BLaER1 (cell line): Measurements from ENCODE around the gene EN1.

Experiments used
- H3K27ac ChIP-seq: shearing (Covaris generic); formaldehyde crosslinking; 2 replicates; pipeline ENCODE4 v1.8.1; 2022
- H3K27me3 ChIP-seq: shearing (Covaris generic); formaldehyde crosslinking; 2 replicates; pipeline ENCODE4 v1.8.1; 2022
- H3K36me3 ChIP-seq: shearing (Covaris generic); formaldehyde crosslinking; 2 replicates; pipeline ENCODE4 v1.8.1; 2022
- H3K4me1 ChIP-seq: shearing (Covaris generic); formaldehyde crosslinking; 2 replicates; pipeline ENCODE4 v1.8.1; 2022
- H3K4me2 ChIP-seq: shearing (Covaris generic); formaldehyde crosslinking; 2 replicates; pipeline ENCODE4 v1.8.1; 2022
- H3K4me3 ChIP-seq: shearing (Covaris generic); formaldehyde crosslinking; 2 replicates; pipeline ENCODE4 v1.8.1; 2022
- H3K9ac ChIP-seq: shearing (Covaris generic); formaldehyde crosslinking; 2 replicates; pipeline ENCODE4 v1.8.1; 2022
- H3K9me3 ChIP-seq: shearing (Covaris generic); formaldehyde crosslinking; 2 replicates; pipeline ENCODE4 v1.8.1; 2022
- H4K20me1 ChIP-seq: shearing (Covaris generic); formaldehyde crosslinking; 2 replicates; pipeline ENCODE4 v1.8.1; 2022
- Cebpa-rat ChIP-seq: shearing (Covaris generic); IDR thresholded peaks from 2 replicates; pipeline ENCODE4 v1.8.1; 2022

The EN1 gene

DNA sequence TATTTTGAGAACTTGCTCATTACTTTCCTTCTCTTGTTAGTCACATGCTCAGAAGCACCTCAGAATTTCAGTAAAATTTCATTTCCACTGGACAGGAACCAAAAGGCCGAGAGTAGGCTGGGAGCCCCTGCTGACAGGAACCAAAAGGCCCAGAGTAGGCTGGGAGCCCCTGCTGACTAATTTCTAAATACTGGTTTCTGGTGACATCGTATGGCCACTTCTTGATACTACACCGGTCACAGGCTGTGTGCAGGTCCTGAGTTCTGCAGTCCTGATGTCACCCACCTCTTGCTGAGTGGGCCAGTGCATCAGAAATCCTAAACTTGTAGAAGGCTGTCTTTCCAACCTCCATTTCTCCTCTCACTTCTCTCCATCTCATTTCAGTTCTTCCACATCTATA, 17.7 kb upstream of the EN1 start:
- Histone ChIP-seq H3K4me1 (peaks cover 7% of the 10 kb centered on the region), H3K9ac (no peak overlapping the region), H3K4me3 (no peak overlapping the region), H3K36me3 (no peaks in the 10 kb centered on the region), H3K27me3 (peaks cover 24% of the 10 kb centered on the region), H4K20me1 (peaks cover 7% of the 10 kb centered on the region; the same call in 1 of the 2 replicates), H3K9me3 (no peaks in the 10 kb centered on the region), H3K27ac (no peak overlapping the region), H3K4me2 (no peak overlapping the region)
- no peak for TF ChIP-seq Cebpa-rat

DNA sequence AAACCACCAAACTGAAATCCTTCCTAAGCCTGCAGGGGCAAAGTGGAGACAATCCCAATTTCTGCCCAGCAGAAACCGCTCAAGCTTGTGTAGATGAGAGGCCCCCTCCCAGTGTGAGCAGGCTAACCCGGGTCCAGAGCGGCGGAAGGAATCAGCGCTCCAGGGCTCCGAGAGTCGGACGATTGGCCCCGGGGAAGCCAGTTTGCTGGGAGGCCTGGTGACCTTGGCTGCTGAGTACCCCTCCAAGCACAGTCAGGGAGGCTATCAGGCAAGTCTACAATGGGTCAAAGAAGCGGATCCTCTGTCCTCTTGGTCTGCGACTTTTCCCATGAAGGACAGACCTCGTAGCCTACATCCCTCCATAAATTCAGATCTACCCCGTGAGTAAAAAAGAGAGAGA, 16.8 kb upstream of the EN1 start:
- Histone ChIP-seq H3K9ac (no peak overlapping the region), H3K9me3 (no peaks in the 10 kb centered on the region), H3K27me3 (peaks cover 33% of the 10 kb centered on the region), H3K27ac (no peak overlapping the region), H3K36me3 (no peaks in the 10 kb centered on the region), H3K4me2 (no peak overlapping the region), H4K20me1 (peaks cover 14% of the 10 kb centered on the region; the same call in 1 of the 2 replicates), H3K4me3 (no peak overlapping the region), H3K4me1 (peaks cover 7% of the 10 kb centered on the region)
- no peak for TF ChIP-seq Cebpa-rat

- Histone ChIP-seq H3K4me2 (no peak overlapping the region), H3K9me3 (peaks cover 17% of the 10 kb centered on the region; the same call in 1 of the 2 replicates), H4K20me1 (peaks cover 39% of the 10 kb centered on the region), H3K9ac (no peak overlapping the region), H3K36me3 (no peaks in the 10 kb centered on the region), H3K27ac (no peak overlapping the region), H3K27me3 (peaks cover 58% of the 10 kb centered on the region), H3K4me1 (peaks cover 7% of the 10 kb centered on the region), H3K4me3 (no peak overlapping the region)
- no peak for TF ChIP-seq Cebpa-rat
Observed at GRCh38 chr2:118861731-118862130, 14.3 kb upstream of the EN1 start.

GRCh38 chr2:118861242-118861641, 13.8 kb upstream of the EN1 start:
- H3K36me3 ChIP-seq = no peaks in the 10 kb centered on the region
- H3K4me3 ChIP-seq = no peak overlapping the region
- H3K27ac ChIP-seq = no peak overlapping the region
- no peak overlapping the region for H3K4me2 ChIP-seq
- no peak for TF ChIP-seq Cebpa-rat
- H4K20me1 ChIP-seq = peaks cover 44% of the 10 kb centered on the region
- H3K27me3 ChIP-seq = peaks cover 63% of the 10 kb centered on the region
- H3K9ac ChIP-seq = no peak overlapping the region
- peaks cover 17% of the 10 kb centered on the region; the same call in 1 of the 2 replicates for H3K9me3 ChIP-seq
- H3K4me1 ChIP-seq = peaks cover 7% of the 10 kb centered on the region

- H3K27ac ChIP-seq = no peak overlapping the region
- peaks cover 12% of the 10 kb centered on the region for H3K4me1 ChIP-seq
- H3K9me3 ChIP-seq = peaks cover 17% of the 10 kb centered on the region; the same call in 1 of the 2 replicates
- no peaks in the 10 kb centered on the region for H3K36me3 ChIP-seq
- no peak overlapping the region for H3K4me2 ChIP-seq
- no peak overlapping the region for H3K9ac ChIP-seq
- H3K27me3 ChIP-seq = peaks cover 70% of the 10 kb centered on the region
- H3K4me3 ChIP-seq = no peak overlapping the region
- peaks cover 51% of the 10 kb centered on the region for H4K20me1 ChIP-seq
- no peak for TF ChIP-seq Cebpa-rat
Observed at GRCh38 chr2:118860506-118860905, 13.1 kb upstream of the EN1 start.

- H3K27ac ChIP-seq = no peak overlapping the region
- H3K9ac ChIP-seq = no peak overlapping the region
- H3K4me1 ChIP-seq = peaks cover 5% of the 10 kb centered on the region
- peaks cover 83% of the 10 kb centered on the region for H3K27me3 ChIP-seq
- TF ChIP-seq Cebpa-rat = no peak
- peaks cover 63% of the 10 kb centered on the region for H4K20me1 ChIP-seq
- no peaks in the 10 kb centered on the region for H3K36me3 ChIP-seq
- H3K4me3 ChIP-seq = no peak overlapping the region
- H3K4me2 ChIP-seq = no peak overlapping the region
- peaks cover 22% of the 10 kb centered on the region; the same call in 1 of the 2 replicates for H3K9me3 ChIP-seq
Observed at GRCh38 chr2:118859157-118859770, 11.8 kb upstream of the EN1 start.

DNA sequence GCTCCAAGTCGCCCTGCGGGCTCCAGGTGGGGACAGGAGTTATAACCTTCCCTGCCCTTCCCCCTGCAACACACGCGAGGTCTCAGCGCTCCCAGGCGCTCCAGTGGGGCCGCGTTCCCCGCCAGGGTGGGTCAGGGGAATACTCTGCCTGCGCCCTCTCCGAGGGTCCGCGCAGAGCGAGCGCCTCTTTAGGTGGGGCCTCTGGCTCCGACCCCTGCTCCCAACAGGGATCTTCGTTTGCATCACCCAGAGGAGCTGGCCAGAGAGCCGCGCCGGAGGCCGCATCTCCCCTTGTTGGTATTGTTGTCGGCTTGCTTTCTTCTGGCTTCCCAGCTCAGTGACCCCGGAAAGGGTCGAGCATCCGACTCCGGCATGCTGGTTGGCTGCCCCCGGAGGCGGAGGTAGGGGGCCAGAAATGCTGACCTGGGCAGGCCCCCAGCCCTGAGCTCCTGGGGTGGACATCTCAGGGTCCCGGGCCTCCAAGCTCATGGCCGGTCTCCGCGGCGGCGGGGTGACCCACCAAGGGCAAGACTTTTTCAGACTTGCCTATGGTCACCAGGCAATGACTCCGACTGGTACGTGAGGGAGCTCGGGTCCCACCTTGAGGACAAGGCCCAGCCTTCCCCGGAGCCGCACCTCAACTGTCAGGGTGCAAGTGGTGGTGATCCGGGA, 11.2 kb upstream of the EN1 start:
- no peak for TF ChIP-seq Cebpa-rat
- Histone ChIP-seq H3K27me3 (peaks cover 89% of the 10 kb centered on the region), H3K4me3 (no peak overlapping the region)

GRCh38 chr2:118857677-118858484, 10.4 kb upstream of the EN1 start:
- H3K4me3 ChIP-seq = no peak overlapping the region
- H3K4me1 ChIP-seq = peaks cover 5% of the 10 kb centered on the region
- H3K27ac ChIP-seq = no peak overlapping the region
- peaks cover 26% of the 10 kb centered on the region; the same call in 1 of the 2 replicates for H3K9me3 ChIP-seq
- no peak for TF ChIP-seq Cebpa-rat
- H4K20me1 ChIP-seq = peaks cover 76% of the 10 kb centered on the region
- H3K9ac ChIP-seq = no peak overlapping the region
- H3K4me2 ChIP-seq = no peak overlapping the region
- peaks cover 96% of the 10 kb centered on the region for H3K27me3 ChIP-seq
- no peaks in the 10 kb centered on the region for H3K36me3 ChIP-seq

More for the DNA sequence above, 11.2 kb upstream of the EN1 start:
- no peak overlapping the region for H3K4me2 ChIP-seq
- H3K9ac ChIP-seq = no peak overlapping the region
- H4K20me1 ChIP-seq = peaks cover 68% of the 10 kb centered on the region
- peaks cover 22% of the 10 kb centered on the region; the same call in 1 of the 2 replicates for H3K9me3 ChIP-seq
- no peak overlapping the region for H3K27ac ChIP-seq
- peaks cover 5% of the 10 kb centered on the region for H3K4me1 ChIP-seq
- no peaks in the 10 kb centered on the region for H3K36me3 ChIP-seq

DNA sequence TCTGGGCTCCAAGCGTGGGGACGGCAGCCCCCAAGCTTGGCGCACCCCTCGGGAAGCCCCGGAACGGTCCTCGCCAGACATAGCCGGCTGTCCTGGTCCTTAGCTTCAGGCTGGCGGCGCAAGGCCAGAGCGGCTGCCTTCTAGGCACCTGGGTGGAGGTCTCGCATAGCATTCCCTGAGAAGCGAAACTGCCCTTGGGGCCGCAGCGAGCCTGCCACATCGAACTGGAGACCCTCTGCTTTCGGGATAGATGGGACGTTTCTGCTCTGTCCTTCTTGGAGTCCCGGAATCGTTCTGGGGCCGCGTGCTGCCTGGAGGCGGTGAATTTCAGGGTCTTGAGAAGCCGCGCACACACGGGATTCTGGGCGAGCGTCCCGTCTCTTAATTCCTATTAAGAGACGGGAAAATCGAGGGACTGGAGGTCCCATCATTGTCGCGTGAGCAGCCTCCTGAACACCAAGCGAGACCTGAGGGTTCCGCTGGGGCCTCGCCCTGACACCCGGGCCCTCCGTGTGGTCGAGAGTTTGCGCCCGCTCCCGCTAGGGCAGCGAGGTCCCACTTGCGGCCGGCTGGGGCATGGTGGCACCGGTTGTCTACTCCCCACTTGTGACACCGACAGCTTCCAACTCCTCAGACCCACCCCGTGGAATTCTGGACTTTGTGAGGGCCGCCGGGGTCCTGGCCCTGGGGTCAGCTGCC, 9.7 kb upstream of the EN1 start:
- peaks cover 5% of the 10 kb centered on the region for H3K4me1 ChIP-seq
- no peak overlapping the region for H3K4me3 ChIP-seq
- H3K36me3 ChIP-seq = no peaks in the 10 kb centered on the region
- H3K27ac ChIP-seq = no peak overlapping the region
- TF ChIP-seq Cebpa-rat = no peak
- peaks cover 82% of the 10 kb centered on the region for H4K20me1 ChIP-seq
- H3K27me3 ChIP-seq = peaks cover 99% of the 10 kb centered on the region
- no peak overlapping the region for H3K4me2 ChIP-seq
- no peak overlapping the region for H3K9ac ChIP-seq
- peaks cover 32% of the 10 kb centered on the region; the same call in 1 of the 2 replicates for H3K9me3 ChIP-seq
